Measurements from ENCODE around the gene HOXD8. TPM values are rescaled to one million over a fixed set of nuclear protein-coding genes. Genes with fewer than 3 reads are reported as not detected.

HOXD8 gene
- total RNA-seq, 1 donor from 2014 or later: not detected

- Mint-ChIP-seq H3K4me3 (no peak overlapping the region), H3K9me3 (peaks cover 14% of the 10 kb centered on the region), H3K27ac (no peak overlapping the region), H3K4me1 (no peaks in the 10 kb centered on the region), H3K36me3 (no peaks in the 10 kb centered on the region), H3K27me3 (ENCODE audit: insufficient read depth, low read depth) (peaks cover 90% of the 10 kb centered on the region)
- H3K36me3 ChIP-seq: no peaks in the 10 kb centered on the region
- no peaks in the 10 kb centered on the region for H3K79me2 ChIP-seq (ENCODE audit: low read depth)
- H3K27ac ChIP-seq: no peak overlapping the region
- no peak overlapping the region for H3K9ac ChIP-seq
- H3K4me1 ChIP-seq: no peaks in the 10 kb centered on the region
- no peak overlapping the region for H3K4me2 ChIP-seq
- H4K20me1 ChIP-seq (ENCODE audit: low read depth): peaks cover 91% of the 10 kb centered on the region
- H3F3A ChIP-seq (ENCODE audit: low read depth): no peaks in the 10 kb centered on the region
- H2AFZ ChIP-seq (replicated peaks): no peak overlapping the region
- H3K27me3 ChIP-seq: peaks cover 100% of the 10 kb centered on the region
- H3K4me3 ChIP-seq: no peak overlapping the region
- TF ChIP-seq CTCF (IDR thresholded peaks at IDR 0.05): no peak
- TF ChIP-seq EZH2phosphoT487 (IDR thresholded peaks at IDR 0.05): no peak
- no peak for TF ChIP-seq EZH2 (IDR thresholded peaks at IDR 0.05)
- no peaks in the 10 kb centered on the region for H3K9me3 ChIP-seq (ENCODE audit: low read depth)
- DNase-seq (ENCODE audit: low spot score): no peak
Measured at GRCh38 chr2:176164201-176164600, 34.7 kb downstream of the HOXD8 start.

- Mint-ChIP-seq H3K4me1 (no peaks in the 10 kb centered on the region), H3K27ac (no peak overlapping the region), H3K4me3 (peak overlapping the region; percentile 55), H3K27me3 (ENCODE audit: insufficient read depth, low read depth) (peaks cover 89% of the 10 kb centered on the region), H3K9me3 (peaks cover 14% of the 10 kb centered on the region), H3K36me3 (no peaks in the 10 kb centered on the region)
- no peak overlapping the region for H3K27ac ChIP-seq
- H3F3A ChIP-seq (ENCODE audit: low read depth): no peaks in the 10 kb centered on the region
- H3K9me3 ChIP-seq (ENCODE audit: low read depth): no peaks in the 10 kb centered on the region
- H3K36me3 ChIP-seq: no peaks in the 10 kb centered on the region
- no peaks in the 10 kb centered on the region for H3K79me2 ChIP-seq (ENCODE audit: low read depth)
- H3K4me2 ChIP-seq: peak overlapping the region; percentile 15
- no peaks in the 10 kb centered on the region for H3K4me1 ChIP-seq
- peaks cover 100% of the 10 kb centered on the region for H3K27me3 ChIP-seq
- TF ChIP-seq CTCF (IDR thresholded peaks at IDR 0.05) (no peak), EZH2 (IDR thresholded peaks at IDR 0.05) (peak; percentile 100), EZH2phosphoT487 (IDR thresholded peaks at IDR 0.05) (peak; percentile 99)
- H3K4me3 ChIP-seq: no peak overlapping the region
- H3K9ac ChIP-seq: no peak overlapping the region
- peak; percentile 53 for DNase-seq (ENCODE audit: low spot score)
- H2AFZ ChIP-seq (replicated peaks): no peak overlapping the region
- H4K20me1 ChIP-seq (ENCODE audit: low read depth): peaks cover 91% of the 10 kb centered on the region
Measured at GRCh38 chr2:176164611-176165369, 35.3 kb downstream of the HOXD8 start.

GRCh38 chr2:176165370-176166050 is 36.0 kb downstream of the HOXD8 start:
- H3K9ac ChIP-seq: no peak overlapping the region
- Mint-ChIP-seq H3K4me1 (no peaks in the 10 kb centered on the region), H3K4me3 (peak overlapping the region; percentile 55), H3K27ac (no peak overlapping the region), H3K9me3 (peaks cover 14% of the 10 kb centered on the region), H3K27me3 (ENCODE audit: insufficient read depth, low read depth) (peaks cover 87% of the 10 kb centered on the region), H3K36me3 (no peaks in the 10 kb centered on the region)
- no peaks in the 10 kb centered on the region for H3K79me2 ChIP-seq (ENCODE audit: low read depth)
- H3K27me3 ChIP-seq: peaks cover 100% of the 10 kb centered on the region
- H3K4me1 ChIP-seq: no peaks in the 10 kb centered on the region
- H3K9me3 ChIP-seq (ENCODE audit: low read depth): no peaks in the 10 kb centered on the region
- no peaks in the 10 kb centered on the region for H3K36me3 ChIP-seq
- TF ChIP-seq EZH2 (IDR thresholded peaks at IDR 0.05) (peak; percentile 99), EZH2phosphoT487 (IDR thresholded peaks at IDR 0.05) (peak; percentile 80), CTCF (IDR thresholded peaks at IDR 0.05) (no peak)
- H3K27ac ChIP-seq: no peak overlapping the region
- H3K4me2 ChIP-seq: no peak overlapping the region
- no peaks in the 10 kb centered on the region for H3F3A ChIP-seq (ENCODE audit: low read depth)
- H2AFZ ChIP-seq (replicated peaks): no peak overlapping the region
- no peak overlapping the region for H3K4me3 ChIP-seq
- peak; percentile 37 for DNase-seq (ENCODE audit: low spot score)
- peaks cover 90% of the 10 kb centered on the region for H4K20me1 ChIP-seq (ENCODE audit: low read depth)

Data from neural progenitor cell (in vitro differentiated cells).